Ishikawa (cell line): ENCODE measurements around the gene SLC11A1.

Experiments
- EP300 ChIP-seq: IDR thresholded peaks from 2 replicates; pipeline ENCODE4 v1.6.1; 2012; ENCODE audit warnings: borderline replicate concordance
- NFIC ChIP-seq: IDR thresholded peaks from 2 replicates; pipeline ENCODE4 v1.6.1; 2012

DNA sequence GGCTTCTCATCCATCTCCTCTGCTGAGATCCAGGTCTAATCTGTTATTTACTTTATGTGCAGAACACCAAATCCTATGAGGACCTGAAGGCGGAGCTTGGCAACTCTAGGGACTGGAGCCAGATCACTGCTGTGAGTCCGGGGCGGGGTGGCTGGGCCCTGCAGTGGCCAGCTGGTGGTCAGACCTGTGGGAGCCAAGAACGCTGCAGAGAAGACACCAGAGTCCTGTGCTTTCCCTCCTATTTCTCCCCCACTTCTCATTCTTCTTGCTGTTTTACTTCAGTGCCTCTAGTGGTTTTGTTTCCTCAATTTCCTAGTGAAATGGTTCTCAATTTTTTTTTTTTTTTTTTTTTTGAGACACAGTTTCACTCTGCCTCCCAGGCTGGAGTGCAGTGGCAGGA, 56.5 kb downstream of the SLC11A1 start:
- TF ChIP-seq NFIC (0 out of 2 replicates have a peak, but pooled peaks have one; percentile 31), EP300 (no peak)
